Anterior cingulate cortex (tissue), 58 donors: ENCODE measurements around the gene FCRLA.

Source experiments
- DNase-seq, 58 donors: peaks; one replicate each; lab custom pipeline; 2025; lab: John Stamatoyannopoulos, UW

Gene FCRLA

DNA sequence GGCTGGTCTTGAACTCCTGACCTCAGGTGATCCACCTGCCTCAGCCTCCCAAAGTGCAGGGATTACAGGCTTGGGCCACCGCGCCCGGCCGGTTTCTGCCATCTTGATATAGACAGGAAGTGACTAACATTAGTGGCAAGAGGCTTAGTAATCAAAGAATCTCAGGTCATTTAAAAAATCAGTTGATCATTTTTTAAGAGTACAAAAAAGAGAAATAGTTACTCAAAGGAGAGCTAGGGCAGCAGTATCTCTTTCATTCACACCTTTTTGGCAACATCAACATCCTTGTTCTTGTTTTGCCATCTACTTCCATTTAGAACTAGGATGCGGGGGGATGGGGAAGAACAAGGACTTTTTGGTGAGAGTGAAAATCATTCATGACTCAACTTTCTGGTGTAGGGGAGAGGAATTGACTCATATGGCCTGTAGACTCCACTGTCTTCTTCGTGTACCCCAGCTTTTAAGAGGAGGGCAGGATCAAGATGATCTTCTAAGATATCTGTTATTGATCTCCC lies 23.1 kb downstream of the FCRLA start:
- DNase-seq, result no peak

DNA sequence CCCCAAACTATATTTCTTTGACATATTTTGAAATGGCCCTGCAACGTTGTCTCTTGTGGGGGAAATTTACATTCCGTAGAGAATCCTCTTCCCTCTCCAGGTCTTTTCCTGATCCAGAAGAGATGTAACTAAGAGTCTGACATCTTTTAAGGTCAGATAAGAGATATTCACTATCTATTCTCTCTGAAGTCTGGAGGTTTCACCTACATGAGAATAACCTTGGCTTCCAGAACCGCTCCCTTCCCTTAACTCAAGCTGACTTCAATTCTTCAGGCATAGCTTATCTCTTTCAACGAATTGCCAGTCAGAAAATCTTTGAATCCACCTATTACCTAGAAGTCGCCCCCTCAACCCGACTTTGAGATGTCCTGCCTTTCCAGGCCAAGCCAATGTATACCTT lies 24.2 kb downstream of the FCRLA start:
- DNase-seq, result no peak

DNA sequence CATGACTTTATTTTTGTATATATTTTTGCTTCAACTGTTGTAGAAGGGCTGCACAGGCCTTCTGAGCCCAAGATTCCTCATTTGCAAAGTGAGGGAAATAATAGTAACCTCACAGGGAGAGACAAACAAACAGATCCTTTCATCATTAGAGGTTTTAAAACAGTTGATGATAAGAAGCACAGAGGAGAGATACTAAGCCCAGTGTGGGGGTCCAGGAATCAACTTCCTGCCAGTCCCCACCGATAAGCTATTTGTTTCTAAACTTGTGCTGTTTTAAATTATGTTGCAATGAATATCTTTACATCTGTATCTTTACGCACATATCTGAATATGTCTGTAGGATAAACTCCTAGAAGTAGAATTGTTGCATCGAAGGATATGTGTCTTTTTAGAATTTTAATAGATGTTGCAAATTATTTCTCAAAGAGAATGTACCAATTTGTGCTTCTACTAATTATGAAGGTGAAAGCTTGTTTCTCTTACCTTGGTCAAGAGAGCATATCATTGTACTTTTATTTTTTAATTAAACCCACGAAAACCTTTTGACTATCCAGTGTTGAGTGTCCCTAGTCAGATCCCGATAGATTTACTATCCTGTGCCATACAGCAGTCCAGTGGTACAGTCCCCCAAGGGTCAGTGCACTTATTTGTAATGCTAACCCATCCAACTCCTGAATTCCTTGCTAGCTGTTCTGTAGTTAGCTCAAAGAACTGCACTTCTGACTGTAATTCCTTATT lies 25.1 kb downstream of the FCRLA start:
- no peak for DNase-seq

DNA sequence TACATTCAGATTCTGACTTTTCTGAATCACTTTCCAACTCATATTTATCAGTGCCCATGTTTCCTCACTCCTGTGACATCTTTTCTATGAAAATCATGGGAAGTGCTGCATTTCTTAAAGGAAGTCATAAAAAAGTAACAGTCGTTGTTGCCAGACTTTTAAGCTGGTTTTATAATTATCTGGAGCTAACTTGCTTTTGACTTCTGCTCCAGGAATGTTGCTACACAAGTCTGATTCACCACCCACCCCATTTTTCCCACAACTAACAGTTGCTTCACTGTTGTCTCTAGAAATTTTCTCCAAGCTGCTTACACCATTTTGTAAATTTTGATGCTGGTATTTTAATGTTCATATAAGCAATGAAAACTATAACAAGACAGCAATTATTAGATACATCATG lies 26.5 kb downstream of the FCRLA start:
- DNase-seq, result no peak

DNA sequence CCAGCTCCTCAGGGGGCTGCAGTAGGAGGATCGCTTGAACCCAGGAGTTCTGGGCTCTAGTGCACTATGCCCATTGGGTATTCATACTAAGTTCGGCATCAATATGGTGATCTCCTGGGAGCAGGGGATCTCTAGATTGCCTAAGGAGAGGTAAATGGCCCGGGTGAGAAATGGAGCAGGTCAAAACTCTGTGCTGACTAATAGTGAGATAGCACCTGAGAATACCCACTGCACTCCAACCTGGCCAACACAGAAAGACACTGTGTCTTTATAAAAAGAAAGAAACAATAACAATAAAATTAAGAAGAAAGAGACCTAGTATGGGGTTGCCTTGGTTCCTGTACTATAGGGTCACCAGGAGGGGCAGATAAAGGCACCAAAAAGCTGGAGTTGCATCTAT lies 28.8 kb downstream of the FCRLA start:
- DNase-seq, result no peak

DNA sequence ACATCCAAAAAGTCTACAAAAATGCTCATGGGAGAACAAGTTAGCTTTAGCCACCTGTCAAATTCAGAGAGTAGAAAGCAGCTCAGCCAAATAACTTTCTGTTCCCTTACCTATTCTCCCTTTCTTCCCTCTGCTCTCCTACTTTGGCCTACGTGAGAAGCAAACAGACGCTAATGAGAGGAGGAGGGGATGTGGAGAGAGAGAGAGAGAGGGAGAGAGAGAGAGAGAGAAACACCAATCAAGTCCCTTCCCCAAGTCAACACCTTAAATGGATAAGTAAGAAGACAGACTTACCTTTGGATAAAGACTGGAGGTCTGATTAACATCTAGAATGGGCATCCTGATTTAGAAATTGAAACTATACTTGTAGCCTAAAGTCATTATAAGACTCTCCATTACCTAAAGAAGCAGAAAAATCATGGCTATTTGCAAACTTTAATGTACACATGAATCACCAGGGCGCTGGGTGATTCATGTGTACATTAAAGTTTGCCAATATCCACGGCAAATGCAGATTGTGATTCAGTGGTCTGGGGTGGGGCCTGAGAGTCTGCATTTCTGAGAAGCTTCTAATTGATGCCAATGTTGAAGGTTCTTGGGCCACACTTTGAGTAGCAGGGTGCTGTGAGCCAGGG lies 29.4 kb downstream of the FCRLA start:
- DNase-seq, result no peak

DNA sequence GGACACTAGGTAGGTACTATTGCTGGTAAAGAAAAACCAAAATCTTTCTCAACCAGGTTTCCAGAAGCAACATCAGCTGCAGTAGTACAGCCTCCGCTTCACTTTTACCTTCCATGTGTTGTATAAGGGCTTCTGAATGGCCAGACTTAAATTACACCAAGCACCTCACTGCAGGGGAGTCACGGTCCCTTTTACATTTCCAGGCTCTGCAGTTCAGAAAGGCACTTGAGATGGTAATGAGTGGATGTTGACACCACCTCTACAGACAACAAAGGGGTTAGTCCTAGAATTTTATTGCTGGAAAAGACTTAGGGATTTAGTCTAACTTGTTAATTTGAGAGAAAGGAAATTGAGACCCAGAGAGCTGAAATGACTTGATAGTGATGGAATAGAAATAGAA lies 30.6 kb downstream of the FCRLA start:
- DNase-seq, result no peak

DNA sequence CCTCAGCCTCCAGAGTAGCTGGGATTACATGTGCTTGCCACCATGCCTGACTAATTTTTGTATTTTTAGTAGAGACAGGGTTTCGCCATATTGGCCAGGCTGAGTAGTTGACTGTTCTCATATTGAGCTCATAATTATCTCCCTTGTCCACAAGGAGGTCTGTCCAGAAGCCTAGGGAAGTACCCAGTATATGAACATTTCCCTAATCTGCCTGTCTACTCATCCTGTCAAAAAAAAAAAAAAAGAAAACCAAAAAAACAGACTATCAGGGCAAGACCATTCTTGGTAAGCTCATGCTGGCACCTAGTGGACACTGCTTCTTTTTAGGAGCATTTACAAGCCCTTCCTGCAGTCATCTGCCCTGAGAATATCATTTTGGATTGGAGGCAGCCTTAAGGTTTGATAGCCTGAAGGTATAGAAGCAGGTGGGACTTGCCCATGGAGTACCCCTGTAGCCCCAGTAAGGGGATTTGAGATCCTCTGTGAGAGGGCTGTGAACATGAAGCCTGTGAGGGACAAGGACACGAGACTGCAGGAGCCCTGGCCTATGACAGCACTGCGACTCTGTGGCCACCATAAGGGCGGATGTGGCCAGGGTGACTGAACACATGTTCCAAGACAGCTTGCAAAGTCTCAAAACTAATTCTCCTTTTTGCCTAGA lies 31.7 kb downstream of the FCRLA start:
- peak in 22 of 58 donors; percentile 3 to 67 (median 12) for DNase-seq

DNA sequence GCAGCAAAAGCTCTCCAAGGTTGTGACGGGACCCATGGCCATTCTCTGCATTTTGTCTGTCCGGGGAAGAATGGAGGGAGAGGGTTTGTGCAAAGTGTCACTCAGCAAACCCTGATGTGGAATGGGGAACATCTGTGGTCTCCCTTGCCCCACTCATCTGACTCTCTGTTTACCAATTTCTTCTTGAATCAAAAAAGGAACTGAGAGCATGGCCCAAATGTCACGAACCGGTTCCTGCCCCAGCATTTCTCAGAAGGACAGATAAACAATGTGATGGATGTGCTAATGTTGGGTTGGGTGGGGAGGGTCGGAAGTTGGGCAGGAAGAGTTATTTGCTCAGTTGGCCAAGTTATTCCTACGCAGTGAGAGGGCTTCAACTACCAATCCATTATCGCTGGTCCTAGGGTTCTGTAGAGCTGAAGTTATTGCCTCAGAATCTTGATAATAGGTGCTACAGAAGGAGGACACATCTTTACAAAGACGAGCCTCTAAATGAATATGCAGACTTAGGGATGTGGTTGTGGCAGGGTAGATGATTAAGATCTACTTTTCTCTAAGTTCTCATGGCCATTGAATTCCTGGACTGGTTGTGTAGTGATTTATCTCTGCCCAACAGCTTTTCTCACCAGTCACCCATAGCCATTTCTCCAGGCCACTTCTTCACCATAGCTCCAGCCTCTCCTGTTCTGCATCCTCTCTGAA lies 33.0 kb downstream of the FCRLA start:
- peak in 11 of 58 donors; percentile 1 to 37 (median 7) for DNase-seq

DNA sequence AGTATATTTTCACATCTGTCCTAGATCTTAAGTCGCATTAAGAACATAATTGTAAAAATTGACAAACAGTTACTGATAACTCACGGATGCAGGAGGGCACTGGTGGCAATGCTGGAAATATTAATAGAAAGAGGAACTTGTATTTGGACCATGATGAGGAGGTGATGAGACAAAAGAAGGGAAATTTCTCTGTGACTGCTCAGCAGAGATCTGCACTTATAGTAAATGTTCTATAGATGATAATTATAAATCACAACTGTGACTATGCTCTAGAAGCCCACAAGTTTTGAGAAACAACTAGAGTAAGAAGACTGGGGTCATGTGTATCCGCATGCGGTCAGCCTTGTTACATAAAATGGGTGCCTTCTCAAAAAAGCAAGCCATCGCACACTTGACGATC lies 33.9 kb downstream of the FCRLA start:
- no peak for DNase-seq

DNA sequence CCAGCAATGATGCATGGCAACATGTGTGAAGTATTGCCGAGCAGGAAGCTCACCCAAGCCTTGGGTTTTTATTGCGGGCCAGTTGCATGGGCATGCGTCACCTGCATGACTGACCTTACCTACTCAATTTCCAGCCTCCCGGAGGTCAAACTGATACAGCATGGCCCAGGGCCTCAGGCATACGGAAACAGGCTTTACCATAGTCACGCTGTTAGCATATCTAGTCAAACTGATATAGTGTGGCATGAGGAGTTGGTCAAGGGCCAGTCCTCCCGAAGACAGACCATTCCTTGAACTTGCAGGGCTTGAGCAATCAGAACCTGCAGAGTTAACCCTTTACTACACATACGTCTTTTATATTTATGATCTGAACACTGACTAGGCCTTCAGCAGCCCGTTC lies 36.2 kb downstream of the FCRLA start:
- no peak for DNase-seq

DNA sequence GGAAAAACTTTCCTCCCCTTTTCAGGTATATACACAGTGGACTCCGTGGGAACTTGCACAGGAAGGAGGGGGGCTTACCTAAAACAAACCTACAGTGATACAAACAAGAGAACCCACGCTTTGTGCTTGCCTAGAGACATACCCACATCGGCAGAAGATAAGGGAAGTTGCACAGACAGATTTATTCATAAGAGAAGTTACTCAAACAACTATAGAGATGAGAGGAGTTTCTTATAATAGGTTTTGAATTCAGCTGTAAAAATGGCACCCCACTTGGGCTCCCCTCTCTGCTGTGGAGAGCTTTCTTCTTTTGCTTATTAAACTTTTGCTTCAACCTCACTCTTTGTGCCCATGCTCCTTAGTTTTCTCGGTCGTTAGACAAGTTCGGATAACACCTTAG lies 40.8 kb downstream of the FCRLA start:
- no peak for DNase-seq

DNA sequence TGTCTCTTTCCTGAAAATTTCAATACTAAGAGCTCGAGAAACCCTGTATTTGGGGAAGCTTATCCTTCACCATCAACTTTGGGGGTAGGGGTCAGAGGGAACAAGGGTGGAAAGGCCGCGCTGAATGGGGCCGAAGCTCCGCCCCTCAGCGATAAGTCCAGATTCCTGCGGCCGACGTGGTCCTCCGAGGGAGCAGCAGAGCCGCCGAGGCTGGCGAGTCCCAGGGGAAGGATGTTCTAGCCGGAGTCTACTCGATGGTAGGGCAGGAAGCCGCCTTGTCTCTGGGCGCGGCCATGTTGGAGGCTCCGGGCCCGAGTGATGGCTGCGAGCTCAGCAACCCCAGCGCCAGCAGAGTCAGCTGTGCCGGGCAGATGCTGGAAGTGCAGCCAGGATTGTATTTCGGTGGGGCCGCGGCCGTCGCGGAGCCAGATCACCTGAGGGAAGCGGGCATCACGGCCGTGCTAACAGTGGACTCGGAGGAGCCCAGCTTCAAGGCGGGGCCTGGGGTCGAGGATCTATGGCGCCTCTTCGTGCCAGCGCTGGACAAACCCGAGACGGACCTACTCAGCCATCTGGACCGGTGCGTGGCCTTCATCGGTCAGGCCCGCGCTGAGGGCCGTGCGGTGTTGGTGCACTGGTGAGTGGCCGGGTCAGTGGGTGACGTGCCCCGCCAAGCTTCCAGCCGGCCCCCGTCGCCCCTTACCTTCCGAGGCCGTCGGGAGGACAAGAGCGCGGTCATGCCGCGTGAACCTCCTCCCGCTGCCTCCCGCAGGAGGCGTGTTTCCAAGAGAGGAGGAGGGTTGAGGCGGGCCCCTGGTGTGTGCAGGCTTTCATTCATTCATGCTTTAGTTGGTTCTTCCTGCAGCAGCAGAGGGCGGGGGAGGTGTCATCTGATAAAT lies 42.7 kb downstream of the FCRLA start, which contains the start of gene DUSP12:
Gene DUSP12, plus strand, starts transcription at position 278 of the 899 bp plus-strand sequence. Its CDS starts 16 bp downstream, at position 294.
- peak; percentile 40 to 97 (median 88) for DNase-seq

DNA sequence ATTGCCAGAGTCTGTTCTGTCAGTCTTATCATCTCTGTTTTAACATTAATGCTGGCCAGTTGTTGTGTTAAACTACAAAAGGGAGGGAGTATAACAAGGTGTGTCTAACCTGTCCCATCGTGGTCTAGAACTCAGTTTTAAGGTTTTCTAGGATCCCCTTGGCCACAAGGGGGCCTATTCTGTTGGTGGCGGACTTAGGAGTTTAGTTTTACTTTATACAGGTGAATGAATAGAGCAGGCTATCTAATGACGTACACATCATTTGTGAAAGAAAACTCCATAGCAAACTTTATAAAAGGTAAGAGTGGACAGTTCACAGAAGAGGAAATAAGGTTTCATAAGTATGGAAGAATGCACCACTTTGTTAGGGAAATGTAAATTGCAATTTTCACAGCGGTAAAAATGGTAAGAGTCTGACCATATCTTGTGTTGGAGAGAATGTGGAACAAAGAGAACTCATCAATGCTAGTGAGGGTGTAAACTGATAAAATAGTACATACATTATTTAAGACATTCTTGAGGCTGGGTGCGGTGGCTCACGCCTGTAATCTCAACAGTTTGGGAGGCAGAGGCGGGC lies 56.6 kb downstream of the FCRLA start:
- no peak for DNase-seq
